ENCODE data around the gene FAM107B. TPM values are rescaled to one million over a fixed set of nuclear protein-coding genes. Genes with fewer than 3 reads are reported as not detected.

FAM107B gene
- total and polyA plus RNA-seq, 2 of the 4 experiments (the other 2 are of a cell fraction): 26.4 to 27.1 TPM

GRCh38 chr10:14757394-14757793, 17.3 kb downstream of the FAM107B start:
- BruUV-seq (replicated peaks): no TSS peak
- no peaks in the 10 kb centered on the region for H4K20me1 ChIP-seq (ENCODE audit: insufficient read depth, low read length)
- no peak overlapping the region for H3K4me2 ChIP-seq (ENCODE audit: low read depth, low read length)
- no peaks in the 10 kb centered on the region for H3K27me3 ChIP-seq (ENCODE audit: control insufficient read depth, insufficient read depth, low read length)
- no peak overlapping the region for H3K56ac ChIP-seq (ENCODE audit: extremely low read depth, insufficient read depth, low read length)
- no peaks in the 10 kb centered on the region for H3K9me1 ChIP-seq (ENCODE audit: insufficient read depth, low read length)
- no peak overlapping the region for H4K5ac ChIP-seq (ENCODE audit: low read depth, low read length)
- no peak overlapping the region for H4K8ac ChIP-seq (ENCODE audit: low read depth in 2 of 2, low read length in 2 of 2)
- no peak overlapping the region for H2AK5ac ChIP-seq (ENCODE audit: low read depth, low read length)
- no peak overlapping the region for H2AFZ ChIP-seq (replicated peaks; ENCODE audit: low read length, poor library complexity)
- no peak overlapping the region for H3K18ac ChIP-seq (ENCODE audit: low read depth, low read length)
- H2AK9ac ChIP-seq (replicated peaks; ENCODE audit: low read depth, low read length, poor library complexity): no peak overlapping the region
- no peak overlapping the region for H3K9ac ChIP-seq (ENCODE audit: low read depth, low read length)
- no peak overlapping the region for H2BK20ac ChIP-seq (ENCODE audit: low read depth, low read length)
- H2BK5ac ChIP-seq (ENCODE audit: low read depth, low read length, poor library complexity, severe bottlenecking): no peak overlapping the region
- intact Hi-C loops (cut with micrococcal nuclease) (no loop called here), in situ Hi-C loops (cut with MboI; ENCODE audit: low sequenced_read_pairs) (no loop called here), dilution Hi-C loops (cut with HindIII; ENCODE audit: low sequenced_read_pairs, unreplicated experiment) (no loop called here)
- no peak overlapping the region for H3K27ac ChIP-seq (ENCODE audit: insufficient read depth, low read length)
- H3K4me3 ChIP-seq (ENCODE audit: insufficient read depth, low read depth, low read length): no peak overlapping the region
- ChIA-PET CTCF (interaction anchor here (0.8 kb wide), 1 partner anchor 9 kb away, joined by 3 read pairs; no protein-coding TSS in a partner anchor), POLR2A (ENCODE audit: unreplicated experiment) (no interaction called here)
- H3K4me1 ChIP-seq (ENCODE audit: control insufficient read depth, insufficient read depth, low read length): no peaks in the 10 kb centered on the region
- WGBS, 2 experiments (ENCODE audit: extremely low coverage in 2 of 2, insufficient read length in 1 of 2): 40% methylated on average over 1 of the region's 6 CpGs; no CpG with 5 or more reads in 1 of the 2 experiments
- H3K9me3 ChIP-seq (ENCODE audit: control insufficient read depth, insufficient read depth, low read length): peaks cover 3% of the 10 kb centered on the region
- no peak for ATAC-seq (ENCODE audit: low read depth)
- H4K91ac ChIP-seq (ENCODE audit: insufficient read depth, low read depth, low read length): no peak overlapping the region
- H3K23ac ChIP-seq (ENCODE audit: low read depth, low read length): no peak overlapping the region
- no peak for TF ChIP-seq FOS (IDR thresholded peaks at IDR 0.05; ENCODE audit: low read depth, low read length)
- TF ChIP-seq, protein P1, sequence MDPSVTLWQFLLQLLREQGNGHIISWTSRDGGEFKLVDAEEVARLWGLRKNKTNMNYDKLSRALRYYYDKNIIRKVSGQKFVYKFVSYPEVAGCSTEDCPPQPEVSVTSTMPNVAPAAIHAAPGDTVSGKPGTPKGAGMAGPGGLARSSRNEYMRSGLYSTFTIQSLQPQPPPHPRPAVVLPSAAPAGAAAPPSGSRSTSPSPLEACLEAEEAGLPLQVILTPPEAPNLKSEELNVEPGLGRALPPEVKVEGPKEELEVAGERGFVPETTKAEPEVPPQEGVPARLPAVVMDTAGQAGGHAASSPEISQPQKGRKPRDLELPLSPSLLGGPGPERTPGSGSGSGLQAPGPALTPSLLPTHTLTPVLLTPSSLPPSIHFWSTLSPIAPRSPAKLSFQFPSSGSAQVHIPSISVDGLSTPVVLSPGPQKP (IDR thresholded peaks at IDR 0.05; ENCODE audit: borderline replicate concordance, low read depth, low read length): no peak
- no peak for TF ChIP-seq RCOR1 (IDR thresholded peaks at IDR 0.05; ENCODE audit: insufficient replicate concordance, low read length)
- TF ChIP-seq MAZ (IDR thresholded peaks at IDR 0.05; ENCODE audit: borderline replicate concordance, low read depth, low read length): no peak
- no peak for TF ChIP-seq MAFK (IDR thresholded peaks at IDR 0.05; ENCODE audit: low read depth, low read length)
- TF ChIP-seq MXI1 (IDR thresholded peaks at IDR 0.05; ENCODE audit: borderline replicate concordance, low read depth, low read length): no peak
- no peak for TF ChIP-seq RAD21 (IDR thresholded peaks at IDR 0.05; ENCODE audit: low read length)
- no peak for DNase-seq
- H2BK120ac ChIP-seq (ENCODE audit: low read depth, low read length): no peak overlapping the region
- no peak overlapping the region for H3K4ac ChIP-seq (ENCODE audit: low read depth, low read length)
- H2BK15ac ChIP-seq (ENCODE audit: low read depth, low read length): no peak overlapping the region
- H3K14ac ChIP-seq (replicated peaks; ENCODE audit: low read depth, low read length): no peak overlapping the region
- H3K36me3 ChIP-seq (ENCODE audit: control insufficient read depth, insufficient read depth, low read length): no peaks in the 10 kb centered on the region
- no peaks in the 10 kb centered on the region for H3K79me1 ChIP-seq (ENCODE audit: low read depth in 1 of 2, low read length in 2 of 2)

All from IMR-90 (cell line).